Left lung (tissue), 10 donors: ENCODE data around the gene PTGS1. TPM values are rescaled to one million over a fixed set of nuclear protein-coding genes. Genes with fewer than 3 reads are reported as not detected.

Experiments
- ATAC-seq: fragments of 200-7000 bp; cut with Tn5 transposase; one replicate; pipeline ENCODE4 v1.9.1; 2020; ENCODE audit warnings: moderate library complexity
- DNase-seq, 4 donors: peaks; one replicate each; pipeline ENCODE4 v3.0.0-alpha.2; 2013 to 2020
- H3K27ac ChIP-seq, 2 donors: fragments of 200-600 bp; sonication (generic) in 1 of 2; one replicate each; pipeline versions ENCODE4 v1.5.0 to v1.8.0; 2020 to 2021
- H3K27me3 ChIP-seq, 2 donors: fragments of 200-600 bp; sonication (generic) in 1 of 2; one replicate each; pipeline versions ENCODE4 v1.5.0 to v1.8.0; 2020 to 2021
- H3K36me3 ChIP-seq, 2 donors: fragments of 200-600 bp; sonication (generic) in 1 of 2; one replicate each; pipeline versions ENCODE4 v1.5.0 to v1.8.0; 2020 to 2021
- H3K4me1 ChIP-seq, 2 donors: fragments of 200-600 bp; one replicate each; pipeline ENCODE4 v1.8.0; 2021
- H3K4me3 ChIP-seq, 2 donors: fragments of 200-600 bp; sonication (generic) in 1 of 2; one replicate each; pipeline versions ENCODE4 v1.5.0 to v1.8.0; 2020 to 2021; ENCODE audit warnings: mild to moderate bottlenecking in 1 of 2
- H3K9me3 ChIP-seq, 2 donors: fragments of 200-600 bp; sonication (generic) in 1 of 2; one replicate each; pipeline versions ENCODE4 v1.5.0 to v1.8.0; 2020 to 2021
- CTCF ChIP-seq, 2 donors: fragments of 200-600 bp; sonication (generic) in 1 of 2; IDR thresholded peaks; one replicate each; pipeline versions ENCODE4 v1.5.0 to v1.8.0; 2021; ENCODE audit warnings: antibody characterized with exemption in 2 of 2
- intact Hi-C, 2 donors: fragments of 100-400 bp; cut with DNase I; formaldehyde crosslinking; loops; one replicate each; pipeline versions ENCODE4 v1.11.2 to v1.14.2; 2022
- polyA plus RNA-seq, 6 donors: library from polyadenylated mRNA; unstranded; fragments of 120-200 nt; gene quantifications; one replicate each; pipeline ENCODE4 v1.2.1, GENCODE V29; 2013; ENCODE audit not compliant: insufficient read length in 6 of 6
- total RNA-seq, 2 donors: library from RNA; stranded (reverse); fragmentation: NEBNext Ultra II Directional; extraction: Animal tissue kit (Norgen Biotek cat#: 25700); gene quantifications; one replicate each; pipeline ENCODE4 v1.2.1, GENCODE V29; 2021
- donor health status: DM: no; HTN: yes; CAD: no.
- donor health status: DM: no; HTN: no; CAD: no.

The PTGS1 gene
- total and polyA plus RNA-seq, 8 donors: 3.8 to 16.3 (median 4.8) TPM

- intact Hi-C loops: loop anchor here (5.0 to 10.0 kb wide), 3 partner anchors 223 to 256 kb away; partner anchors contain the start of gene TTLL11 (in 1 of the 2)
- Histone ChIP-seq H3K27ac (no peak overlapping the region), H3K9me3 (peaks cover 0 to 7% of the 10 kb centered on the region in 2 donors), H3K27me3 (peaks cover 0 to 37% of the 10 kb centered on the region in 2 donors), H3K36me3 (no peaks in the 10 kb centered on the region), H3K4me1 (peaks cover 6 to 29% of the 10 kb centered on the region in 2 donors), H3K4me3 (no peak overlapping the region)
- DNase-seq: peak; percentile 72 to 95 (median 84)
- TF ChIP-seq CTCF (IDR thresholded peaks at IDR 0.05): peak; percentile 92 to 98
- peak; percentile 93 for ATAC-seq
Measured at GRCh38 chr9:122350577-122351355, 20.1 kb upstream of the PTGS1 start.

- no peak overlapping the region for H3K4me3 ChIP-seq
- no peak for TF ChIP-seq CTCF (IDR thresholded peaks at IDR 0.05)
- peak in 1 of 4 donors; percentile 73 for DNase-seq
- H3K27me3 ChIP-seq: peaks cover 0 to 5% of the 10 kb centered on the region in 2 donors
- H3K4me1 ChIP-seq: peaks cover 0 to 6% of the 10 kb centered on the region in 2 donors
- intact Hi-C loops: loop anchor here (5.0 to 10.0 kb wide), 3 partner anchors 227 to 260 kb away; partner anchors contain the start of gene TTLL11 (in 1 of the 2)
- peak; percentile 68 for ATAC-seq
- no peak overlapping the region for H3K27ac ChIP-seq
- H3K9me3 ChIP-seq: peaks cover 0 to 7% of the 10 kb centered on the region in 2 donors
- H3K36me3 ChIP-seq: no peaks in the 10 kb centered on the region
Measured at GRCh38 chr9:122354536-122355199, 16.2 kb upstream of the PTGS1 start.

- peaks cover 0 to under 1% of the 10 kb centered on the region in 2 donors for H3K27me3 ChIP-seq
- H3K4me3 ChIP-seq: no peak overlapping the region
- H3K9me3 ChIP-seq: peaks cover 0 to 7% of the 10 kb centered on the region in 2 donors
- H3K36me3 ChIP-seq: no peaks in the 10 kb centered on the region
- H3K27ac ChIP-seq: no peak overlapping the region
- no peak for TF ChIP-seq CTCF (IDR thresholded peaks at IDR 0.05)
- ATAC-seq (peak; percentile 42), DNase-seq (no peak)
- H3K4me1 ChIP-seq: peaks cover 0 to 6% of the 10 kb centered on the region in 2 donors
- intact Hi-C loops: loop anchor here in 1 of 2 donors (10.0 kb wide), 2 partner anchors 231 to 261 kb away; partner anchors contain the start of gene TTLL11
Measured at GRCh38 chr9:122355336-122355875, 15.4 kb upstream of the PTGS1 start.

GRCh38 chr9:122356627-122357026 lies 14.2 kb upstream of the PTGS1 start:
- Histone ChIP-seq H3K4me3 (no peak overlapping the region), H3K4me1 (peaks cover 0 to 6% of the 10 kb centered on the region in 2 donors), H3K27ac (no peak overlapping the region), H3K27me3 (no peaks in the 10 kb centered on the region), H3K36me3 (no peaks in the 10 kb centered on the region), H3K9me3 (peaks cover 0 to 7% of the 10 kb centered on the region in 2 donors)
- DNase-seq (no peak), ATAC-seq (no peak)
- intact Hi-C loops: loop anchor here in 1 of 2 donors (10.0 kb wide), 2 partner anchors 232 to 262 kb away; partner anchors contain the start of gene TTLL11
- no peak for TF ChIP-seq CTCF (IDR thresholded peaks at IDR 0.05)
